D721Med (cell line): ENCODE data around the gene TSSK6.

Experiments
- DNase-seq: peaks from one replicate; pipeline ENCODE4 v3.0.0; 2011; ENCODE audit warnings: low spot score; ENCODE audit not compliant: insufficient read length
- FAIRE-seq: peaks from 2 replicates; lab custom pipeline; 2011; peaks lifted over from hg19 to GRCh38; lab: Jason Lieb, UNC
- TF ChIP-seq, protein P1 (sequence below): IDR thresholded peaks from 2 replicates; pipeline ENCODE4 v1.5.1; 2012; ENCODE audit warnings: mild to moderate bottlenecking, control low read depth; ENCODE audit not compliant: insufficient read depth; ENCODE audit errors: missing control alignments

The TSSK6 gene

DNA sequence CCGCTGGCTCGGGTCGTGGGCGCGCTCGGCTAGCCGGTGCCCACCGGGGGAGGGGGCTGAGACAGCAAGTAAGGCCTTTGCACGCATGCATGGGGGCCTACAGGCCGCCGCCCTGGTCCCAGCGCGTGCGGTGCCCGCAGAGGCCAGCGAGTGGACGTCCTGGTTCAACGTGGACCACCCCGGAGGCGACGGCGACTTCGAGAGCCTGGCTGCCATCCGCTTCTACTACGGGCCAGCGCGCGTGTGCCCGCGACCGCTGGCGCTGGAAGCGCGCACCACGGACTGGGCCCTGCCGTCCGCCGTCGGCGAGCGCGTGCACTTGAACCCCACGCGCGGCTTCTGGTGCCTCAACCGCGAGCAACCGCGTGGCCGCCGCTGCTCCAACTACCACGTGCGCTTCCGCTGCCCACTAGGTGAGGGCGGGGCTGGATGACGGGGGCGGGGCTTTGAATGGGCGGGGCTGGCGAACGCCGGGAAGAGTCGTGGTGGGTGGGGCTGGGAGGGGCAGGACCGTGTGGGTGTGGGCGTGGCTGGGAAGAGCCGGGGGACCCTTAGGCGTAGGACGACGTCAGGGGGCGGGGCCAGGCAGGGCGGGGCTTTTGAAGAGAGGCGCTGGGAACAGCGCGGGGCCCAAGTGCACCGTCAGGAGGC lies 24.8 kb upstream of the TSSK6 start:
- no peak for DNase-seq
- FAIRE-seq, result no peak

DNA sequence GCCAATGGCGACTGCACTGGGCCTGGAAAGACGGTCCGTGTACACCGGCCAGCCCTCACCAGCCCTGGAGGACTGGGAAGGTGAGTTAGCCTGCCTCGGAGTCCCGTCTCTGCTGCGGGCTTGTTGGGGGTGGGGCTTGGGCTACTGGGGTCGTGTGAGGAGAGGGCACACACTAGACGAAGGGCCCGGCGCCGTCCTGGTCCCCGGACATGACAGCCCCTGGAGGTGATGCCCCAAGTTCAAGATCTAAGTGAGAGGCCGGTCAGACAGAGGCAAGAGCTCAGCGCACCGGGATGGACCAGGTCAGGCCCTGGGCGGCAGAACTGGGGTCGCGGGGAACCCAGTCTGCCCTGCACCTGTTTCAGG lies 24.3 kb upstream of the TSSK6 start:
- FAIRE-seq, result no peak

More for the DNA sequence above, 24.8 kb upstream of the TSSK6 start:
- TF ChIP-seq, protein P1, sequence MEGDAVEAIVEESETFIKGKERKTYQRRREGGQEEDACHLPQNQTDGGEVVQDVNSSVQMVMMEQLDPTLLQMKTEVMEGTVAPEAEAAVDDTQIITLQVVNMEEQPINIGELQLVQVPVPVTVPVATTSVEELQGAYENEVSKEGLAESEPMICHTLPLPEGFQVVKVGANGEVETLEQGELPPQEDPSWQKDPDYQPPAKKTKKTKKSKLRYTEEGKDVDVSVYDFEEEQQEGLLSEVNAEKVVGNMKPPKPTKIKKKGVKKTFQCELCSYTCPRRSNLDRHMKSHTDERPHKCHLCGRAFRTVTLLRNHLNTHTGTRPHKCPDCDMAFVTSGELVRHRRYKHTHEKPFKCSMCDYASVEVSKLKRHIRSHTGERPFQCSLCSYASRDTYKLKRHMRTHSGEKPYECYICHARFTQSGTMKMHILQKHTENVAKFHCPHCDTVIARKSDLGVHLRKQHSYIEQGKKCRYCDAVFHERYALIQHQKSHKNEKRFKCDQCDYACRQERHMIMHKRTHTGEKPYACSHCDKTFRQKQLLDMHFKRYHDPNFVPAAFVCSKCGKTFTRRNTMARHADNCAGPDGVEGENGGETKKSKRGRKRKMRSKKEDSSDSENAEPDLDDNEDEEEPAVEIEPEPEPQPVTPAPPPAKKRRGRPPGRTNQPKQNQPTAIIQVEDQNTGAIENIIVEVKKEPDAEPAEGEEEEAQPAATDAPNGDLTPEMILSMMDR, result no peak

DNA sequence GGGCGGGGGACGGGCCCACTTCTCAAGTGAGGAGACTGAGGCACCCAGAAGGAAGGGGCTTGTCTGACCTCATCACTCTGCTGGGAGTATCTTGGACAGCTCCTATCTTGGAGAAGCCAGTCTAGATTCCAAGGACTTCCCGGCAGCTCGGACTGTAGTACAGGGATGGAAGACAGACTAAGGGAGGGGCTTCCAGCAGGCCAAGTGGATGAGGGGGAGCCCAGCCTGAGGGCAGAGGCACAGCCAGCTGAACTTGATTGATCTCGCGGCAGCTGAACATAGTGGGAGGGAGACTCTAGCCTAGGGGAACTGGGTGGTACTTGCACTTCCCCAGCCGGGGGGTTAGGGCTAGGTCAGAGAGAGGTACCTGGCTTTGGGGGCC lies 23.4 kb upstream of the TSSK6 start:
- no peak for FAIRE-seq
- DNase-seq, result no peak
- TF ChIP-seq, protein P1, result no peak

More for the DNA sequence above, 24.3 kb upstream of the TSSK6 start:
- no peak for DNase-seq
- TF ChIP-seq, protein P1, result no peak

DNA sequence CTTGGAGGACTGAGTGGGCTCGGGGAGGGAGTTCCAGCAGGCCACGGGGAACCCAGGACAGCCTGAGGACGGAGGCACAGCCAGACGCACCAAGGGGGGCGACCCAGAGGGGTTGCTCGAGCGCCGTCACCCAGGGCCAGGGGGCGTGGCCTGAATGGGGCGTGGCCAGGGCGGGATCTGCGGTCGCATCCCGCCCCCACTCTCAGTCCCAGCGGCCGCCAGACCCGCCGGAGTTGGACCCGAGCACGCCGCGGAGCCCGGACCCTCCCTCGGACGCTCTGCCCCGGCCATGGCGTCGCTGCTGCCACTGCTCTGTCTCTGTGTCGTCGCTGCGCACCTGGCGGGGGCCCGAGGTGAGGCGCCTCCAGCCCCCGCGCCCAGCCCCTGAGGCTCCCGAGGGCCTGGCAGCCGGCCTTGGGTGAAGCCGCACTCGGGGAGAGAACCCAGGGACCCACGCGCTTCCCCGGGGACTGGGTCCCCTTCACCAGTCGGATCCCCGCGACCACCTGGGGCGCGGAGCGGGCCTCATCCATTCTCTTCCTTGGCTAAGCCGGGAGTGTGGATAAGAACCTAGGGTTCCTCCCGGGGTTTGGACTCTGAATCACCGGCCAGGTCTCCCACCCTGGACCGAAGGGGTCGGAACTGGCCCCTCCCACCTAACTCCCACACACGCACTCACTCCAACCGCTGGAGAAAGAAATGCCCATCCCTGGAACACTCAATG lies 22.9 kb upstream of the TSSK6 start, which contains the start of gene CILP2:
CILP2 (plus strand) TSS at position 205 of the 724 bp plus-strand sequence; CDS start at position 290, 85 bp downstream.
- TF ChIP-seq, protein P1, result no peak
- DNase-seq, result no peak
- FAIRE-seq, result no peak

DNA sequence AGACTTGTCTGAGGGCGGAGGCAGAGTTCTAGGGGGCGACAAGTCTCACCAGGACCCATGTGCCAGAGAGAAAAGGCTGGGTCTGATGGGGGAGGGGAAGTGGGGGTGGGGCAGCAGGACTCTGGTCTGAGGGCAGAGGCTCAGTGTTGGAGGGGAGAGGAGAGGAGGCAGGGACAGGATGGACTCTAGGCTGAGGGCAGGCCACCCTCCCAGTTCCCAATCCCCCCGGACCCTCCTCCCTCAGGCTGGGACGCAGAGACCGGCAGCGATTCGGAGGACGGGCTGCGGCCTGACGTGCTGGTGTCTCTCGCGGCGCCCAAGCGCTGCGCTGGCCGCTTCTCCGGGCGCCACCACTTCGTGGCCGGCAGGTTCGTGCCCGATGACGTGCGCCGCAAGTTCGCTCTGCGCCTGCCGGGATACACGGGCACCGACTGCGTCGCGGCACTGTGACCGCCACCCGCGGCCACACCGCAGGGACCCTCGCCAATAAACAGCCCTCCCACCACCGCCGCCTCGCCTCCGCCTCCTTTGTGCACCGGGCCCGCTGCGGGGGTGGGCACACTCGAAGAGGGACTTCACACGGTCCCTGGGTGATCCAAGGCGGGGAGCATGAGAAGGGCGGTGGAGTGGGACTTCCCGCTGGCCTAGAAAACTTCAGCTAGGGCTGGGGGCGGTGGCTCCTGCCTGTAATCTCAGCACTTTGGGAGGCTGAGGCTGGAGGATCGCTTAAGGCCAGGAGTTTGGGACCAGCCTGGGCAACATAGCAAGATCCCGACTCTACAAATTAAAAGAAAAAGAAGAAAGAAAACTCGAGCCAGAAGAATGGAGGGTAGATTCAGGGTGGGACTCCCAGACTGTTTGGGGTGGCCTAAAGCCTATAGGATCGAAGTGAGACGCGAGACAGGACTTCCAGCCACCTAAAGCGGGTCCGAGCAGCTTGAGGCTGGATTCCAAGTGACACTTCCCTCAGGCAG lies 22.0 kb upstream of the TSSK6 start:
- no peak for DNase-seq
- FAIRE-seq, result no peak
- TF ChIP-seq, protein P1, result no peak

DNA sequence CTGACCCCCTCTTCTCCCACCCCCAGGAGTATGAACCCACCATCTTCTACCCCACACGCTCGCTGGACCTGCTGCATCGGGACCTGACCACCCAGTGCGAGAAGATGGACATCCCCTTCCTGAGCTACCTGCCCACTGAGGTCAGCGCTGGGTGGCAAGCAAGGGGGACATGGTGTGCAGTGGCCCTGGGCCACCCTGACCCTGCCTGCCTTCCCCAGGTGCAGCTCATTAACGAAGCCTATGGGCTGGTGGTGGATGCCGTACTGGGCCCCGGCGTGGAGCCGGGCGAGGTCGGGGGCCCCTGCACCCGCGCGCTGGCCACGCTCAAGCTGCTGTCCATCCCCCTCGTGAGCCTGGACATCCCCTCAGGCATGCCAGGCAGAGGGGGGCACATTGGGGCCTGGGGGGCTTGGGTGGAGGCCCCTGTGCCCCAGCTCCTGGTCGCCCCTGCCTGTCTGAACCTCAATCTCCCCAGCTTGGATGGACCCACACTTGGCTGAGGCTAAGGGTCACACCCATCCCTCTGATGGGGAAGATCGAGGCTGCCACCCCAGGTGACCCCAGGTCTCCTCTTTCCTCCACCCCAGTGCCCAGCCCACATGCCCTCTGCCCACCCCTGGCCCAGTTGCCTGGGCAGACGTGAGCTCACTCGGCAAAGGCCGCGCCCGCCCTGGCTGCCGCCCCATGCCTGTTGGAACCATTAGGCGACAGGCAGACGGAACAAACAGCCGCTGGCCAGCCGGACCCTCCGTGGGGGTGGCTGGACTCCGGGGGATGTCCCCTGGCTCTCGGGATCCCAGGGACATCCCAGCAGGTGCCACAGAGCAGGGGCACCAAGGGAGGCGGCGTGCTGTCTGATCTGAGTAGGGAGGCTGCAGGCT lies 20.2 kb upstream of the TSSK6 start:
- DNase-seq, result no peak
- no peak for FAIRE-seq
- TF ChIP-seq, protein P1, result no peak
